Measurements from ENCODE around the gene CBX4.

Gene CBX4

DNA sequence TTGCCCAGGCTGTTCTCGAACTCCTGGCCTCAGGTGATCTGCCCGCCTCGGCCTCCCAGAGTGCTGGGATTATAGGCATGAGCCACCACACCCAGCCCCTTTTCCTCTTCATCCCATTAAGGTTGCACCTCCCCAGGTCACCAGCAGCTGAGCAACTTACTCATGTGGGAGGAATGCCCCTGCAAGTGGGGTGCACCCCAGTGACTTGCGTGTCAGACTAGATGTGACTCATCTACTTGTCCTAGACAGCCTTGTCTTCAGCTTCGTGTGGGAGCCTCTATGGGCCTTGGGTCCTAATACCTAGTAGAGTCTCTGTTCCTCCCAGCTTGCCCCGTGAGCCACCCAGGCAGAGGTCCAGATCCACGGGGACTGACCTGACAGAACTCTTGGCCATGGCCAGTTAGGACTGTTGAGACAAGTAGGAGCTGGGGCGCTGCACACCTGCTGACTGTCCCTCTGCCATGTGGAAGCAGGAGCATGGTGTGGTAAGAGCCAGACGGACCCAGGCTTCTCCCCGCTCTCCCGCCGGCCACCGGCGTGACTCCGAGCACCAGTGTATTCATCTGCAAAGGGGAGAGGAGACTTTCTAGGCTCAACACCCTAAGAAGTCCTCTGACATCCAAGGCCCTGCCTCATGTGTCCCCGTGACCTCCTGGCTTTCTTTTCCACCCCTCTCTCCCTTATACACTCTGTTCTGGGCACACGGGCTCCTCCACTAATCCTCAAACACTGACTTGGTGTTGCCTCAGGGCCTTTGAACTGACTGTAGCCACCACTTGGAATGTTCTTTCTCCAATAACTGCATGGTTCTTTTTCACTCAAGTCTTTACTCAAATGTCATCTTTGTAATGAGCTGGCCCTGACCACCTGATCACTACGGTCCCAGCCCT lies 11.6 kb upstream of the CBX4 start:
- peak; percentile 72 for DNase-seq (ENCODE audit: low read depth)
- H3K4me3 ChIP-seq (ENCODE audit: low read length): no peak overlapping the region
- TF ChIP-seq, protein P1, sequence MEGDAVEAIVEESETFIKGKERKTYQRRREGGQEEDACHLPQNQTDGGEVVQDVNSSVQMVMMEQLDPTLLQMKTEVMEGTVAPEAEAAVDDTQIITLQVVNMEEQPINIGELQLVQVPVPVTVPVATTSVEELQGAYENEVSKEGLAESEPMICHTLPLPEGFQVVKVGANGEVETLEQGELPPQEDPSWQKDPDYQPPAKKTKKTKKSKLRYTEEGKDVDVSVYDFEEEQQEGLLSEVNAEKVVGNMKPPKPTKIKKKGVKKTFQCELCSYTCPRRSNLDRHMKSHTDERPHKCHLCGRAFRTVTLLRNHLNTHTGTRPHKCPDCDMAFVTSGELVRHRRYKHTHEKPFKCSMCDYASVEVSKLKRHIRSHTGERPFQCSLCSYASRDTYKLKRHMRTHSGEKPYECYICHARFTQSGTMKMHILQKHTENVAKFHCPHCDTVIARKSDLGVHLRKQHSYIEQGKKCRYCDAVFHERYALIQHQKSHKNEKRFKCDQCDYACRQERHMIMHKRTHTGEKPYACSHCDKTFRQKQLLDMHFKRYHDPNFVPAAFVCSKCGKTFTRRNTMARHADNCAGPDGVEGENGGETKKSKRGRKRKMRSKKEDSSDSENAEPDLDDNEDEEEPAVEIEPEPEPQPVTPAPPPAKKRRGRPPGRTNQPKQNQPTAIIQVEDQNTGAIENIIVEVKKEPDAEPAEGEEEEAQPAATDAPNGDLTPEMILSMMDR (conservative IDR thresholded peaks at IDR 0.05; ENCODE audit: low read length): no peak

- TF ChIP-seq, protein P1 (conservative IDR thresholded peaks at IDR 0.05; ENCODE audit: low read length): no peak
- H3K4me3 ChIP-seq (ENCODE audit: low read length): no peak overlapping the region
- no peak for DNase-seq (ENCODE audit: low read depth)
Measured at GRCh38 chr17:79849953-79850352, 10.7 kb upstream of the CBX4 start.

- no peak for DNase-seq (ENCODE audit: low read depth)
- TF ChIP-seq, protein P1 (conservative IDR thresholded peaks at IDR 0.05; ENCODE audit: low read length): no peak
- no peak overlapping the region for H3K4me3 ChIP-seq (ENCODE audit: low read length)
Measured at GRCh38 chr17:79848370-79848766, 9.1 kb upstream of the CBX4 start.

- TF ChIP-seq, protein P1 (conservative IDR thresholded peaks at IDR 0.05; ENCODE audit: low read length): no peak
- no peak overlapping the region for H3K4me3 ChIP-seq (ENCODE audit: low read length)
- no peak for DNase-seq (ENCODE audit: low read depth)
Measured at GRCh38 chr17:79847698-79848369, 8.6 kb upstream of the CBX4 start.

GRCh38 chr17:79845601-79845949 lies 6.3 kb upstream of the CBX4 start:
- no peak overlapping the region for H3K4me3 ChIP-seq (ENCODE audit: low read length)

GRCh38 chr17:79844869-79845600 lies 5.8 kb upstream of the CBX4 start:
- H3K4me3 ChIP-seq (ENCODE audit: low read length): no peak overlapping the region
- DNase-seq (ENCODE audit: low read depth): no peak
- TF ChIP-seq, protein P1 (conservative IDR thresholded peaks at IDR 0.05; ENCODE audit: low read length): peak; percentile 47

More at GRCh38 chr17:79845601-79845949, 6.3 kb upstream of the CBX4 start:
- TF ChIP-seq, protein P1 (conservative IDR thresholded peaks at IDR 0.05; ENCODE audit: low read length): no peak
- DNase-seq (ENCODE audit: low read depth): peak; percentile 22
